Measurements from ENCODE around the gene FRRS1. TPM values are rescaled to one million over a fixed set of nuclear protein-coding genes. Genes with fewer than 3 reads are reported as not detected.
A peak's percentile ranks its signal among the peaks of the same experiment; 100 is the strongest.

The FRRS1 gene
- polyA plus RNA-seq, 1 donor (not counting 4 experiments of a cell fraction or from before 2014, with no cell fraction given), result 11.2 TPM

DNA sequence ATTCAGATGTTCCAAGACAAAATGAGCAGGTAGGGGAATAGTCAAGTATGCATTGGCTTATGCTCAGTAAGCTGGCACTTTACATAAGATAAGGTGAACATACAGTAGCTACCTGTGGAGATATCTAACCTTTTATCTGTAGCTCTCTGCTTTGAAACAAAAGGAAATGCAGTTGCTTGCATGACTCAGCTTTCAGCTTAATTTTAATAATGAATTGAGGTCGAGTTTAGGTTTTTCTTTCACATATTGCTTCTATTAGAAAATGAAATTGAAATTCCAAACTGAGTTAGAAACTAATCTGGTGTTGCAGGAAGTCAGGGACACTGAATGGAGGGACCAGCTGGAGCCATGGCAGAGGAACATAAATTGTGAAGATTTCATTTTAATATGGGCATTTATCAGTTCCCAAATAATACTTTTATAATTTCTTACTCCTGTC, 8.3 kb downstream of the FRRS1 start:
- H3K27me3 ChIP-seq (ENCODE audit: control insufficient read depth, extremely low read depth, insufficient read depth, low read length), result no peaks in the 10 kb centered on the region
- H3K9ac ChIP-seq (ENCODE audit: control insufficient read depth, extremely low read depth, insufficient read depth, low read length), result no peak overlapping the region
- dilution Hi-C loops (cut with MboI; ENCODE audit: extremely low pct_ligation_motif_present, low sequenced_read_pairs), result no loop called here
- TF ChIP-seq EZH2 (IDR thresholded peaks at IDR 0.05; ENCODE audit: low read length), result no peak
- TF ChIP-seq, protein P1, sequence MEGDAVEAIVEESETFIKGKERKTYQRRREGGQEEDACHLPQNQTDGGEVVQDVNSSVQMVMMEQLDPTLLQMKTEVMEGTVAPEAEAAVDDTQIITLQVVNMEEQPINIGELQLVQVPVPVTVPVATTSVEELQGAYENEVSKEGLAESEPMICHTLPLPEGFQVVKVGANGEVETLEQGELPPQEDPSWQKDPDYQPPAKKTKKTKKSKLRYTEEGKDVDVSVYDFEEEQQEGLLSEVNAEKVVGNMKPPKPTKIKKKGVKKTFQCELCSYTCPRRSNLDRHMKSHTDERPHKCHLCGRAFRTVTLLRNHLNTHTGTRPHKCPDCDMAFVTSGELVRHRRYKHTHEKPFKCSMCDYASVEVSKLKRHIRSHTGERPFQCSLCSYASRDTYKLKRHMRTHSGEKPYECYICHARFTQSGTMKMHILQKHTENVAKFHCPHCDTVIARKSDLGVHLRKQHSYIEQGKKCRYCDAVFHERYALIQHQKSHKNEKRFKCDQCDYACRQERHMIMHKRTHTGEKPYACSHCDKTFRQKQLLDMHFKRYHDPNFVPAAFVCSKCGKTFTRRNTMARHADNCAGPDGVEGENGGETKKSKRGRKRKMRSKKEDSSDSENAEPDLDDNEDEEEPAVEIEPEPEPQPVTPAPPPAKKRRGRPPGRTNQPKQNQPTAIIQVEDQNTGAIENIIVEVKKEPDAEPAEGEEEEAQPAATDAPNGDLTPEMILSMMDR (optimal IDR thresholded peaks at IDR 0.05 in 1 of 3, IDR thresholded peaks at IDR 0.05 in 1 of 3, conservative IDR thresholded peaks at IDR 0.05 in 1 of 3; ENCODE audit: extremely low read depth in 1 of 3, insufficient read depth in 2 of 3, low read length in 3 of 3), result no peak
- H3K9me3 ChIP-seq (ENCODE audit: control insufficient read depth, low read depth, low read length), result no peaks in the 10 kb centered on the region
- peak overlapping the region in 1 of 3 experiments; percentile 35 for H3K4me3 ChIP-seq (ENCODE audit: control insufficient read depth in 2 of 3, extremely low read depth in 1 of 3, insufficient read depth in 2 of 3, low read depth in 1 of 3, low read length in 3 of 3)
- H2AFZ ChIP-seq (ENCODE audit: control insufficient read depth, low read length), result no peak overlapping the region
- peaks cover 19% of the 10 kb centered on the region for H3K4me1 ChIP-seq (ENCODE audit: control insufficient read depth, extremely low read depth, insufficient read depth, low read length)
- no peaks in the 10 kb centered on the region for H3K9me1 ChIP-seq (ENCODE audit: control insufficient read depth, extremely low read depth, insufficient read depth, low read length)
- DNase-seq (ENCODE audit: low read depth, low spot score) (no peak), FAIRE-seq (peak; percentile 65)
- H3K79me2 ChIP-seq (ENCODE audit: control insufficient read depth, insufficient read depth, low read length), result peaks cover 4% of the 10 kb centered on the region
- no peaks in the 10 kb centered on the region for H3K36me3 ChIP-seq (ENCODE audit: control insufficient read depth in 2 of 2, extremely low read depth in 1 of 2, insufficient read depth in 2 of 2, low read length in 2 of 2)
- H3K4me2 ChIP-seq (ENCODE audit: control insufficient read depth, extremely low read depth, insufficient read depth, low read depth, low read length), result peak overlapping the region; percentile 52
- no peak overlapping the region for H3K27ac ChIP-seq (ENCODE audit: control insufficient read depth, insufficient read depth, low read length)
- no peaks in the 10 kb centered on the region for H4K20me1 ChIP-seq (ENCODE audit: control insufficient read depth, extremely low read depth, insufficient read depth, low read length)

DNA sequence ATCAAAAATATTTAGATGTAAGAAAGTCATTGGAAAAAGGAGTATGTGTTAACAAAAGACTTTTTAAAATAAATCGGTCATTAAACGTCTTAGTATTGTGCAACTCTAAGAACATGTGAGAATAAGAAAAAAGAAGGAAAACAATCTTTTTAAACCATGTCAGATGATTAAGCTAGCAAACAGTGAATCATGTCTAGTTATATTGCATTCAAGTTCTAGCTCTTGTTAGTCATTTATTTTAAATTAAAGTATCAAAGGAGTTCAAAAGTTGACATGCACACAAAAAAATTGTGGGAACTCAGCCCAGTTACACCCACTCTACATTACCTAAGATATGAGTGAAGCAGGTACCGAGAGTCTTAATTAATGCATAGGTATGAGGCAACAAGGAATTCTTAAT, 9.8 kb downstream of the FRRS1 start:
- Histone ChIP-seq H3K9me3 (ENCODE audit: control insufficient read depth, low read depth, low read length) (no peaks in the 10 kb centered on the region), H3K4me2 (ENCODE audit: control insufficient read depth, extremely low read depth, insufficient read depth, low read depth, low read length) (peak overlapping the region; percentile 18), H2AFZ (ENCODE audit: control insufficient read depth, low read length) (no peak overlapping the region), H3K4me3 (ENCODE audit: control insufficient read depth in 2 of 3, extremely low read depth in 1 of 3, insufficient read depth in 2 of 3, low read depth in 1 of 3, low read length in 3 of 3) (no peak overlapping the region), H3K27ac (ENCODE audit: control insufficient read depth, insufficient read depth, low read length) (peak overlapping the region; percentile 9), H3K9ac (ENCODE audit: control insufficient read depth, extremely low read depth, insufficient read depth, low read length) (no peak overlapping the region), H3K9me1 (ENCODE audit: control insufficient read depth, extremely low read depth, insufficient read depth, low read length) (no peaks in the 10 kb centered on the region), H3K79me2 (ENCODE audit: control insufficient read depth, insufficient read depth, low read length) (peaks cover 1% of the 10 kb centered on the region), H3K4me1 (ENCODE audit: control insufficient read depth, extremely low read depth, insufficient read depth, low read length) (peaks cover 19% of the 10 kb centered on the region), H4K20me1 (ENCODE audit: control insufficient read depth, extremely low read depth, insufficient read depth, low read length) (no peaks in the 10 kb centered on the region), H3K27me3 (ENCODE audit: control insufficient read depth, extremely low read depth, insufficient read depth, low read length) (no peaks in the 10 kb centered on the region), H3K36me3 (ENCODE audit: control insufficient read depth in 2 of 2, extremely low read depth in 1 of 2, insufficient read depth in 2 of 2, low read length in 2 of 2) (no peaks in the 10 kb centered on the region)
- dilution Hi-C loops (cut with MboI; ENCODE audit: extremely low pct_ligation_motif_present, low sequenced_read_pairs), result no loop called here
- DNase-seq (ENCODE audit: low read depth, low spot score) (peak; percentile 32), FAIRE-seq (peak; percentile 32)
- no peak for TF ChIP-seq EZH2 (IDR thresholded peaks at IDR 0.05; ENCODE audit: low read length)
- TF ChIP-seq, protein P1 (optimal IDR thresholded peaks at IDR 0.05 in 1 of 3, IDR thresholded peaks at IDR 0.05 in 1 of 3, conservative IDR thresholded peaks at IDR 0.05 in 1 of 3; ENCODE audit: extremely low read depth in 1 of 3, insufficient read depth in 2 of 3, low read length in 3 of 3), result no peak
